Measurements from ENCODE around the gene CD80.

Gene CD80

GRCh38 chr3:119592861-119593260 lies 33.4 kb upstream of the CD80 start:
- no peak for TF ChIP-seq ZNF274 (IDR thresholded peaks at IDR 0.05; ENCODE audit: low read depth, low read length)
- no peak overlapping the region for H3K4me3 ChIP-seq (ENCODE audit: low read length)

- no peak for TF ChIP-seq ZNF274 (IDR thresholded peaks at IDR 0.05; ENCODE audit: low read depth, low read length)
These were observed 31.3 kb upstream of the CD80 start for GRCh38 chr3:119590706-119591105.

GRCh38 chr3:119589102-119589773 lies 29.8 kb upstream of the CD80 start:
- H3K4me3 ChIP-seq (ENCODE audit: low read length): no peak overlapping the region

More at GRCh38 chr3:119590706-119591105, 31.3 kb upstream of the CD80 start:
- no peak overlapping the region for H3K4me3 ChIP-seq (ENCODE audit: low read length)

GRCh38 chr3:119588112-119588511 lies 28.7 kb upstream of the CD80 start:
- no peak overlapping the region for H3K4me3 ChIP-seq (ENCODE audit: low read length)
- TF ChIP-seq ZNF274 (IDR thresholded peaks at IDR 0.05; ENCODE audit: low read depth, low read length): no peak

More at GRCh38 chr3:119589102-119589773, 29.8 kb upstream of the CD80 start:
- TF ChIP-seq ZNF274 (IDR thresholded peaks at IDR 0.05; ENCODE audit: low read depth, low read length): no peak

- no peak overlapping the region for H3K4me3 ChIP-seq (ENCODE audit: low read length)
These were observed 27.3 kb upstream of the CD80 start for GRCh38 chr3:119586733-119587172.

GRCh38 chr3:119585856-119586570 lies 26.6 kb upstream of the CD80 start:
- H3K4me3 ChIP-seq (ENCODE audit: low read length): no peak overlapping the region
- TF ChIP-seq ZNF274 (IDR thresholded peaks at IDR 0.05; ENCODE audit: low read depth, low read length): no peak

More at GRCh38 chr3:119586733-119587172, 27.3 kb upstream of the CD80 start:
- no peak for TF ChIP-seq ZNF274 (IDR thresholded peaks at IDR 0.05; ENCODE audit: low read depth, low read length)

GRCh38 chr3:119585208-119585607 lies 25.8 kb upstream of the CD80 start:
- no peak overlapping the region for H3K4me3 ChIP-seq (ENCODE audit: low read length)
- no peak for TF ChIP-seq ZNF274 (IDR thresholded peaks at IDR 0.05; ENCODE audit: low read depth, low read length)

- no peak overlapping the region for H3K4me3 ChIP-seq (ENCODE audit: low read length)
- TF ChIP-seq ZNF274 (IDR thresholded peaks at IDR 0.05; ENCODE audit: low read depth, low read length): no peak
These were observed 22.8 kb upstream of the CD80 start for GRCh38 chr3:119582178-119582577.

- H3K4me3 ChIP-seq (ENCODE audit: low read length): peak overlapping the region; percentile 71; the same call in 1 of the 2 replicates
- TF ChIP-seq ZNF274 (IDR thresholded peaks at IDR 0.05; ENCODE audit: low read depth, low read length): no peak
These were observed 20.8 kb upstream of the CD80 start for GRCh38 chr3:119580067-119580760.

GRCh38 chr3:119579366-119580066 lies 20.1 kb upstream of the CD80 start, which contains the start of gene ADPRH:
TSS of gene ADPRH (plus strand) at chr3:119579492. CDS start at chr3:119582170, 2,678 bp downstream.
- no peak for TF ChIP-seq ZNF274 (IDR thresholded peaks at IDR 0.05; ENCODE audit: low read depth, low read length)
- peak within 1 kb of the TSS; percentile 71; the same call in 1 of the 2 replicates for H3K4me3 ChIP-seq (ENCODE audit: low read length)

GRCh38 chr3:119575507-119575906 lies 16.1 kb upstream of the CD80 start:
- H3K4me3 ChIP-seq (ENCODE audit: low read length): no peak overlapping the region
- TF ChIP-seq ZNF274 (IDR thresholded peaks at IDR 0.05; ENCODE audit: low read depth, low read length): no peak

- H3K4me3 ChIP-seq (ENCODE audit: low read length): no peak overlapping the region
- TF ChIP-seq ZNF274 (IDR thresholded peaks at IDR 0.05; ENCODE audit: low read depth, low read length): no peak
These were observed 12.3 kb upstream of the CD80 start for GRCh38 chr3:119571688-119572087.

GRCh38 chr3:119571230-119571629 lies 11.8 kb upstream of the CD80 start:
- TF ChIP-seq ZNF274 (IDR thresholded peaks at IDR 0.05; ENCODE audit: low read depth, low read length): no peak
- H3K4me3 ChIP-seq (ENCODE audit: low read length): no peak overlapping the region

GRCh38 chr3:119570229-119570628 lies 10.8 kb upstream of the CD80 start:
- peak overlapping the region; percentile 29; the same call in 1 of the 2 replicates for H3K4me3 ChIP-seq (ENCODE audit: low read length)
- no peak for TF ChIP-seq ZNF274 (IDR thresholded peaks at IDR 0.05; ENCODE audit: low read depth, low read length)
